H1 (cell line): ENCODE data around the gene NTNG2. TPM values are rescaled to one million over a fixed set of nuclear protein-coding genes. Genes with fewer than 3 reads are reported as not detected.

ENCODE experiments used
- CTCF ChIA-PET: fragments of 300-600 bp; sonication (Branson Sonifier 250); formaldehyde crosslinking; loops from one replicate; lab custom pipeline; 2021; ENCODE audit not compliant: partially characterized antibody; lab: Charles Lee
- POLR2A ChIA-PET: fragments of 300-600 bp; sonication (Branson Sonifier 250); formaldehyde crosslinking; loops from one replicate; lab custom pipeline; 2021; ENCODE audit warnings: inconsistent platforms; ENCODE audit not compliant: partially characterized antibody; lab: Charles Lee
- DNase-seq, 2 experiments: peaks; one replicate each; pipeline versions ENCODE4 v3.0.0 to v3.0.0-alpha.2; 2010 to 2022; ENCODE audit warnings: low spot score in 2 of 2, low read depth in 1 of 2, mixed read lengths in 1 of 2
- FAIRE-seq: peaks from 2 replicates; lab custom pipeline; 2011; peaks lifted over from hg19 to GRCh38; lab: Jason Lieb, UNC
- H2AFZ ChIP-seq: 2 replicates; pipeline ENCODE4 v1.8.1; 2012; ENCODE audit warnings: low read length, inconsistent platforms
- H2AK5ac ChIP-seq: 2 replicates; pipeline ENCODE4 v1.6.1; 2013; ENCODE audit warnings: low read depth, low read length
- H2BK120ac ChIP-seq: replicated peaks from 2 replicates; pipeline ENCODE3; 2013; ENCODE audit warnings: low read depth, low read length, inconsistent platforms
- H2BK12ac ChIP-seq: 2 replicates; pipeline ENCODE4 v1.6.1; 2013; ENCODE audit warnings: low read depth, low read length
- H2BK15ac ChIP-seq: 2 replicates; pipeline ENCODE4 v1.6.1; 2013; ENCODE audit warnings: low read length
- H2BK20ac ChIP-seq: 2 replicates; pipeline ENCODE4 v1.6.1; 2013; ENCODE audit warnings: low read length
- H2BK5ac ChIP-seq: 2 replicates; pipeline ENCODE4 v1.6.1; 2013; ENCODE audit warnings: low read depth, low read length
- H3K14ac ChIP-seq: 2 replicates; pipeline ENCODE4 v1.6.1; 2013; ENCODE audit warnings: inconsistent platforms; ENCODE audit not compliant: insufficient read length
- H3K18ac ChIP-seq: 2 replicates; pipeline ENCODE4 v1.6.1; 2013; ENCODE audit warnings: low read length; ENCODE audit errors: extremely low read depth
- H3K23ac ChIP-seq: 2 replicates; pipeline ENCODE4 v1.6.1; 2013; ENCODE audit warnings: inconsistent platforms; ENCODE audit not compliant: insufficient read length
- H3K23me2 ChIP-seq: 2 replicates; pipeline ENCODE4 v1.6.1; 2013; ENCODE audit warnings: low read depth, low read length
- H3K27ac ChIP-seq: 2 replicates; pipeline ENCODE4 v1.6.1; 2011; ENCODE audit warnings: low read depth, low read length, inconsistent platforms
- H3K27me3 ChIP-seq, 4 experiments: replicated peaks in 1 of 4; 1 replicate in 1 of 4; 2 replicates in 3 of 4; pipeline versions ENCODE4 v1.6.1 to v1.8.1; 2011 to 2013; ENCODE audit warnings: low read length in 3 of 4, mild to moderate bottlenecking in 3 of 4, inconsistent platforms in 2 of 4, mixed read lengths in 2 of 4, moderate library complexity in 1 of 4; ENCODE audit not compliant: control insufficient read depth in 3 of 4, insufficient read depth in 3 of 4; ENCODE audit errors: extremely low read depth in 1 of 4
- H3K36me3 ChIP-seq, 4 experiments: 2 replicates each; pipeline versions ENCODE4 v1.6.1 to v1.8.1; 2011 to 2013; ENCODE audit warnings: mild to moderate bottlenecking in 4 of 4, low read length in 3 of 4, moderate library complexity in 2 of 4, control low read depth in 1 of 4, inconsistent platforms in 1 of 4; ENCODE audit not compliant: insufficient read depth in 4 of 4, control insufficient read depth in 2 of 4
- H3K4ac ChIP-seq: replicated peaks from 2 replicates; pipeline ENCODE3; 2013; ENCODE audit warnings: low read length, low read depth, mixed read lengths, inconsistent platforms; ENCODE audit not compliant: insufficient read length
- H3K4me1 ChIP-seq, 4 experiments: replicated peaks in 1 of 4; 1 replicate in 1 of 4; 2 replicates in 3 of 4; pipeline versions ENCODE4 v1.6.1 to v1.8.1; 2011 to 2013; ENCODE audit warnings: low read length in 3 of 4, inconsistent platforms in 2 of 4, mixed read lengths in 1 of 4; ENCODE audit not compliant: insufficient read depth in 4 of 4, control insufficient read depth in 3 of 4
- H3K4me2 ChIP-seq, 2 experiments: 2 replicates each; pipeline versions ENCODE4 v1.6.1 to v1.8.1; 2011 to 2013; ENCODE audit warnings: low read depth in 2 of 2, low read length in 2 of 2, control low read depth in 1 of 2, inconsistent platforms in 1 of 2, mild to moderate bottlenecking in 1 of 2; ENCODE audit not compliant: insufficient read depth in 1 of 2
- H3K4me3 ChIP-seq, 4 experiments: fragments of 200-600, 300-600 bp in 1 of 4; sonication (generic), shearing (Covaris generic), sonication (Bioruptor Twin) in 1 of 4; 2 replicates each; pipeline versions ENCODE4 v1.5.1 to v1.8.1; 2011 to 2016; ENCODE audit warnings: low read length in 4 of 4, low read depth in 3 of 4, control low read depth in 2 of 4, inconsistent platforms in 2 of 4, mild to moderate bottlenecking in 2 of 4, mixed read lengths in 1 of 4, moderate library complexity in 1 of 4; ENCODE audit not compliant: insufficient read depth in 2 of 4; ENCODE audit errors: extremely low read depth in 1 of 4
- H3K56ac ChIP-seq: replicated peaks from 2 replicates; pipeline ENCODE3; 2013; ENCODE audit warnings: low read depth, mild to moderate bottlenecking, mixed read lengths, low read length, inconsistent platforms; ENCODE audit not compliant: insufficient read length
- H3K79me1 ChIP-seq: 2 replicates; pipeline ENCODE4 v1.6.1; 2013; ENCODE audit warnings: low read depth, low read length, control low read depth
- H3K79me2 ChIP-seq, 2 experiments: 2 replicates each; pipeline versions ENCODE4 v1.6.1 to v1.8.1; 2012 to 2013; ENCODE audit warnings: low read length in 2 of 2, mild to moderate bottlenecking in 2 of 2, inconsistent platforms in 1 of 2; ENCODE audit not compliant: insufficient read depth in 2 of 2, control insufficient read depth in 1 of 2
- H3K9ac ChIP-seq, 4 experiments: replicated peaks in 1 of 4; 1 replicate in 1 of 4; 2 replicates in 3 of 4; pipeline versions ENCODE4 v1.6.1 to v1.8.1; 2011 to 2013; ENCODE audit warnings: low read depth in 3 of 4, low read length in 3 of 4, control low read depth in 2 of 4, mild to moderate bottlenecking in 2 of 4, moderate library complexity in 2 of 4, inconsistent platforms in 1 of 4; ENCODE audit errors: extremely low read depth in 1 of 4
- H3K9me3 ChIP-seq, 2 experiments: 2 replicates each; pipeline versions ENCODE4 v1.6.1 to v1.8.1; 2012 to 2013; ENCODE audit warnings: mild to moderate bottlenecking in 2 of 2, moderate library complexity in 2 of 2, control low read depth in 1 of 2, inconsistent platforms in 1 of 2, low read depth in 1 of 2, low read length in 1 of 2, mixed read lengths in 1 of 2; ENCODE audit not compliant: insufficient read depth in 2 of 2
- H4K20me1 ChIP-seq, 2 experiments: replicated peaks in 1 of 2; 2 replicates each; pipeline versions ENCODE3 to v1.8.1; 2011 to 2013; ENCODE audit warnings: inconsistent platforms in 2 of 2, low read length in 2 of 2, mild to moderate bottlenecking in 1 of 2; ENCODE audit not compliant: insufficient read depth in 2 of 2, control insufficient read depth in 1 of 2
- H4K5ac ChIP-seq: 2 replicates; pipeline ENCODE4 v1.6.1; 2013; ENCODE audit warnings: low read length, low read depth, mixed read lengths, inconsistent platforms; ENCODE audit not compliant: insufficient read length
- H4K8ac ChIP-seq: 2 replicates; pipeline ENCODE4 v1.8.0; 2013; ENCODE audit warnings: mild to moderate bottlenecking, moderate library complexity, low read length, inconsistent platforms; ENCODE audit not compliant: insufficient read depth; ENCODE audit errors: extremely low read depth
- H4K91ac ChIP-seq: replicated peaks from 2 replicates; pipeline ENCODE3; 2013; ENCODE audit warnings: low read length, mixed read lengths, inconsistent platforms; ENCODE audit not compliant: insufficient read length
- ASH2L ChIP-seq: fragments of 200-600, 300-600 bp; sonication (generic); IDR thresholded peaks from one replicate; pipeline ENCODE4 v1.7.1; 2017; ENCODE audit warnings: low read length
- BCL11A ChIP-seq, 2 experiments: IDR thresholded peaks; one replicate each; pipeline ENCODE4 v1.6.1; 2011; ENCODE audit warnings: low read depth in 2 of 2, low read length in 2 of 2, mild to moderate bottlenecking in 2 of 2
- KDM1A ChIP-seq: fragments of 200-600, 300-600 bp; sonication (generic); IDR thresholded peaks from 2 replicates; pipeline ENCODE4 v1.7.1; 2016; ENCODE audit warnings: mild to moderate bottlenecking, low read length, borderline replicate concordance
- KDM5A ChIP-seq: fragments of 200-600 bp; IDR thresholded peaks from 2 replicates; pipeline ENCODE4 v1.7.1; 2012; ENCODE audit warnings: mild to moderate bottlenecking, low read length, inconsistent platforms, mixed read lengths
- NRF1 ChIP-seq: IDR thresholded peaks from 2 replicates; pipeline ENCODE4 v1.6.1; 2011; ENCODE audit warnings: mild to moderate bottlenecking, low read depth, low read length, improper control_type of control experiment
- RNF2 ChIP-seq: fragments of 200-900, 300-1000 bp; sonication (generic); IDR thresholded peaks from 2 replicates; pipeline ENCODE4 v1.7.1; 2016; ENCODE audit warnings: borderline replicate concordance, low read depth, mild to moderate bottlenecking, antibody characterized with exemption, low read length; ENCODE audit not compliant: poor library complexity, severe bottlenecking; ENCODE audit errors: missing control alignments
- RXRA ChIP-seq: IDR thresholded peaks from 2 replicates; pipeline ENCODE4 v1.6.1; 2011; ENCODE audit warnings: low read depth, mild to moderate bottlenecking, low read length, moderate library complexity; ENCODE audit not compliant: insufficient read depth
- SP1 ChIP-seq: IDR thresholded peaks from 2 replicates; pipeline ENCODE4 v1.6.1; 2011; ENCODE audit warnings: low read depth, low read length
- SUZ12 ChIP-seq: fragments of 200-600 bp; sonication (generic); IDR thresholded peaks from 2 replicates; pipeline ENCODE4 v1.6.1; 2012; ENCODE audit warnings: mild to moderate bottlenecking, inconsistent platforms, low read length, moderate library complexity, mixed read lengths
- USF2 ChIP-seq: IDR thresholded peaks from 2 replicates; pipeline ENCODE4 v1.6.1; 2011; ENCODE audit warnings: low read length, improper control_type of control experiment
- ZNF274 ChIP-seq: IDR thresholded peaks from 2 replicates; pipeline ENCODE4 v1.7.0; 2012; ENCODE audit warnings: low read length, borderline replicate concordance; ENCODE audit errors: extremely low read depth
- WGBS, 2 experiments: shearing (Covaris generic) in 1 of 2; methylation state at CpG; one replicate each; pipeline versions ENCODE4 v1.1.6 to v1.1.7; 2013 to 2015; ENCODE audit warnings: low lambda C conversion rate in 2 of 2, mixed read lengths in 2 of 2, inconsistent platforms in 1 of 2, low coverage in 1 of 2, missing lambda C conversion rate in 1 of 2; ENCODE audit not compliant: insufficient replicate concordance in 2 of 2, insufficient coverage in 1 of 2, insufficient read length in 1 of 2; ENCODE audit errors: extremely low coverage in 1 of 2, missing lambda C conversion rate in 1 of 2; 5-methylcytosine and 5-hydroxymethylcytosine counted together
- polyA plus RNA-seq, 7 experiments: library from polyadenylated mRNA; depleted of rRNA in 3 of 7; stranded (reverse) in 5 of 7; unstranded in 2 of 7; fragments of >200 nt in 5 of 7; fragments of 200-250 nt in 2 of 7; gene quantifications; 1 replicate in 5 of 7; 2 replicates in 1 of 7; 4 replicates in 1 of 7; pipeline versions ENCODE4 v1.2.1 to v1.2.3, GENCODE V29; 2011 to 2013; ENCODE audit warnings: missing spikeins in 2 of 7, mixed read lengths in 2 of 7
- total RNA-seq: library from RNA; stranded (reverse); fragmentation: NEBNext Ultra II Directional; extraction: Animal tissue kit (Norgen Biotek cat#: 25700); gene quantifications from 2 replicates; pipeline ENCODE4 v1.2.1, GENCODE V29; 2021

Gene NTNG2
- total and polyA plus RNA-seq, 2 of the 8 experiments (the other 6 are each of a cell fraction or from before 2014, with no cell fraction given): 1.4 to 1.5 TPM

DNA sequence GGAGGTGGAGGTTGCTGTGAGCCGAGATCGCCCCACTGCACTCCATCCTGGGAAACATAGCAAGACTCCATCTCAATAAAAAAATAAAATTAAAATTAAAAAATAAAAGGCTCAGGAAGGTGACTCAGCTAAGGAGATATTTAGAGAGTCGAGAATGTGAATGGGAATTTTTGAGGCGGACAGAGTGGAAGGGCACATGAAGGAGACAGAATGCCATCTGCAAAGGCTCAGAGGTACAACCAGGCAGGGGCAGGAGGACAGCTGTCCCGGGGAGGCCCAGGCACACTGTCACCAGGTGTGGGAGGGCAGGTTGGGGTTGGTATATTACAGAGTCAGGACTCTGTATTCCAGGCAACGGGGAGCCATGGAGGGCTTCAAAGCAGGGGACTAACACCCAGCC, 35.5 kb downstream of the NTNG2 start:
- H2BK20ac ChIP-seq: no peak overlapping the region
- no peak overlapping the region for H2AFZ ChIP-seq
- CTCF ChIA-PET: interaction anchor here (0.9 to 1.3 kb wide), 5 partner anchors 8 to 30 kb away, joined by 3 to 4 read pairs (median 3); no protein-coding TSS in a partner anchor
- H3K14ac ChIP-seq: no peak overlapping the region
- H4K91ac ChIP-seq: no peak overlapping the region
- no peak overlapping the region for H2BK12ac ChIP-seq
- TF ChIP-seq SUZ12 (no peak), KDM1A (no peak), ZNF274 (no peak), BCL11A (IDR thresholded peaks at IDR 0.05; ENCODE audit: low read depth in 2 of 2, low read length in 2 of 2) (no peak), ASH2L (no peak), RXRA (no peak), SP1 (no peak), KDM5A (no peak), USF2 (no peak), RNF2 (no peak), NRF1 (no peak)
- TF ChIP-seq, all 59 proteins: peak for 0
- H3K23me2 ChIP-seq: no peaks in the 10 kb centered on the region
- no peak for DNase-seq
- no peak overlapping the region for H3K56ac ChIP-seq
- no peaks in the 10 kb centered on the region for H3K79me2 ChIP-seq
- H4K5ac ChIP-seq: no peak overlapping the region
- peaks cover 0 to 5% (median 4%) of the 10 kb centered on the region in 4 experiments; a peak in 5 of 7 replicates for H3K4me1 ChIP-seq
- peaks cover 0 to 5% of the 10 kb centered on the region in 2 experiments; a peak in 2 of 4 replicates for H3K9me3 ChIP-seq
- no peak overlapping the region for H4K8ac ChIP-seq
- H3K4me3 ChIP-seq: no peak overlapping the region
- H2BK5ac ChIP-seq: no peak overlapping the region
- no peak for FAIRE-seq
- no peak overlapping the region for H2BK15ac ChIP-seq
- no peak overlapping the region for H3K23ac ChIP-seq
- no peak overlapping the region for H3K27ac ChIP-seq
- H3K27me3 ChIP-seq: no peaks in the 10 kb centered on the region
- H3K4ac ChIP-seq: no peak overlapping the region
- no peak overlapping the region for H2BK120ac ChIP-seq
- H4K20me1 ChIP-seq: no peaks in the 10 kb centered on the region
- no peaks in the 10 kb centered on the region for H3K36me3 ChIP-seq
- no peak overlapping the region for H2AK5ac ChIP-seq
- no peaks in the 10 kb centered on the region for H3K79me1 ChIP-seq
- 95 to 100% methylated on average over 2 to 6 of the region's 6 CpGs for WGBS, 2 experiments
- POLR2A ChIA-PET: no interaction called here
- no peak overlapping the region for H3K18ac ChIP-seq
- no peak overlapping the region for H3K4me2 ChIP-seq
- no peak overlapping the region for H3K9ac ChIP-seq
